GM19193 (cell line): ENCODE results near the gene MGST3.

ENCODE experiments used
- POLR2A ChIP-seq: IDR thresholded peaks from 4 replicates; pipeline ENCODE4 v1.6.1; 2011; ENCODE audit not compliant: insufficient read depth, insufficient read length; ENCODE audit errors: extremely low read depth

Gene MGST3

DNA sequence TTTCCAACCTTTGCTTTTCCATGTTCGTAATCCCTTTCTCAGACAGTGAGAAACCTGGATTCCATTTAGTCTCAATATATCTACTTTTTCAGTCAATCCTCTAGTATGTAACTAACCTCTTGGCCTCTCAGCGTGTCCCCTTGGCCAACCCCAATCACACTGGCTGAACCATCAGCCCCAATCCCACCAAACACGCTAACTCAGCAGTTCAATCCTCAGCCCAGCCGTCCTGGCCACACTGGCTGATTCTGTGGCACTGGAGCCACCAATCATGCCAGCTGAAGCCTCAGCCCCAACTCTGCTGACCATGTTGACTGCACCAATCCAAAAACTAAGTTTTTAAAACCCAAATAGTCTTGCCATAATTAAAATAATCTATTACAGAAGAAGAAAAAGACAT lies 6.6 kb upstream of the MGST3 start:
- TF ChIP-seq POLR2A: no peak

DNA sequence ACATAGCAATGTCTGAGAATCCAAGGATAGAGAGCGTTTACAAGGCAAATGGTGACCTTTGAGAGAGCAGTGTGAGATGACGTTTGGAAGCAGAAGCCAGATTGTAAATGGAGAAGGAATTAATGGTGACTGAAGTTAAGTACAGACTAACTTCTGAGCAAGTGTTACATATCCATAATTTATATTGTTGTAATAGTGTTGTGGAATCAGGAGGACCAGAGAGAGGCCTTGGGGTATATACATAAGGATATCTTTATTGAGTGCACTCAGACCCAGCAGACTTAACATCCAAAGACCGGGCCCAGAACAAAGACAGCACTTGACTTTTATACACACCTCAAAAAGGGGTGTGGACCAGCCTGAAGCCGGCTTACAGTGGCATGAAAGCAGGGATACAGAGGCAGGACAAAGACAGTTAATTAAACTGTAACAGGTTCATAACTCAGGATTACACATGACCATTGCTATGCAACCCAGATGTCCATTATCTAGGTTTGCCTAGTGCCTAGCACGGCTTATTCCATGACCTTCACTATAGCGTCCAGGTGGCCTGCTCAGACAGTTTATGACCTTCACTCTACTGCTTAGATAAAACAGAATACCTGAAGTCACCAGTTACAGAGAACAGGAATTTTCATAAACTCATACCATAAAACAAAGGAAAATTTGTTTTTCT lies 2.7 kb upstream of the MGST3 start:
- TF ChIP-seq POLR2A: no peak

DNA sequence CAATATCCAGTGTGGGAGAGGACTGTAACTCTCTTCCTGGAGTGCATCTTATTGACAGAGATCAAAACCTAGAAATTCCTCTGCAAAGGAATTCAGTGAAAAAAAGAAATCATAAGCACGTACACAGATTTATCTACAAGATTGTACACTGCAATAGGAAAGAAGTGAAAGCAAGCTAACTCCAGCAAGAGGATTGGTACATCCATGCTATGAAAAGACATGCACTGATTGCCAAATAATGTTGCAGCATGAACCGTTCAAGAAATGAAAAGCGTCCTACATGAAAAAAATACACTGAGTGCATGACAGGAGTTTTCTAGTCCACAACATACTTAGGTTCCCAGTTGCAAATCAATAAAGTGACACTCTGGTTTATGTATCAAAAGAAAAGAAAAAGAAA lies 1.9 kb upstream of the MGST3 start:
- TF ChIP-seq POLR2A: no peak

DNA sequence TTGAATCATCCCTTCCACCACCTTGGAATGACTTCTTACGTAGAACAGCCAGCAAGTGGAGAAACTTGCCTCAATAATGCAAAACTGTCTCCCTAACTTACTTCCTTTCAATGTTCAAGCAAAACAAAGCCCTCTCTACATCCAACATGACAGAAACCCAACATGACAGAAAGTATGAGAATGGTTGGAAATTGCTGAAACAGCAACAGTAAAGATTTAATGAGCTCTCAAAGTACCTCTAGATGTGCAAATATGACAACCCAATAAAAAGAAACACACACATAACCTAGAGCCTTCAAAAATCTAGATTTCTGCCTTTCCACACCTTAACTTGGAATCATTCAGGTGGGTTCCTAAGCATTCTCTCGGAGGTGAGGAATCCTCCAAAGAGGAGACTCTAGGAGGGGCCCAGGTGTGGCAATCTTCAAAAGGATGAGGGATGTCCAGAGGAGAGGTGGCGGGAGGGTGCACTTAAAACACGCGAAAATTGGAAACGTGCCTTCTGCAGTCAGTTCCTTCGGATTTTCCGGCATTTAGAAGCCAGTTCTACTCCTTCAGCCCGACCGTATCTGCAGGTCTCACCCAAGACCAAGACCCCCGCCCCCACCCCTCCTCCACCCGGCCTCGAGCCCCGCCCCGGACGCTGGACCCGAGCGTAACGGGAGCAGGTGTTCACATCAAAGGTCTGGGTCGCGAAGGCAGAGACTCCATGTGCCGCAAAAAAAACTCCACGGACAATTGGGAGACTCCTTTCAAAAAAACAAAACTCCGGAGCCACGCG lies 996 bp upstream of the MGST3 start:
- no peak for TF ChIP-seq POLR2A

DNA sequence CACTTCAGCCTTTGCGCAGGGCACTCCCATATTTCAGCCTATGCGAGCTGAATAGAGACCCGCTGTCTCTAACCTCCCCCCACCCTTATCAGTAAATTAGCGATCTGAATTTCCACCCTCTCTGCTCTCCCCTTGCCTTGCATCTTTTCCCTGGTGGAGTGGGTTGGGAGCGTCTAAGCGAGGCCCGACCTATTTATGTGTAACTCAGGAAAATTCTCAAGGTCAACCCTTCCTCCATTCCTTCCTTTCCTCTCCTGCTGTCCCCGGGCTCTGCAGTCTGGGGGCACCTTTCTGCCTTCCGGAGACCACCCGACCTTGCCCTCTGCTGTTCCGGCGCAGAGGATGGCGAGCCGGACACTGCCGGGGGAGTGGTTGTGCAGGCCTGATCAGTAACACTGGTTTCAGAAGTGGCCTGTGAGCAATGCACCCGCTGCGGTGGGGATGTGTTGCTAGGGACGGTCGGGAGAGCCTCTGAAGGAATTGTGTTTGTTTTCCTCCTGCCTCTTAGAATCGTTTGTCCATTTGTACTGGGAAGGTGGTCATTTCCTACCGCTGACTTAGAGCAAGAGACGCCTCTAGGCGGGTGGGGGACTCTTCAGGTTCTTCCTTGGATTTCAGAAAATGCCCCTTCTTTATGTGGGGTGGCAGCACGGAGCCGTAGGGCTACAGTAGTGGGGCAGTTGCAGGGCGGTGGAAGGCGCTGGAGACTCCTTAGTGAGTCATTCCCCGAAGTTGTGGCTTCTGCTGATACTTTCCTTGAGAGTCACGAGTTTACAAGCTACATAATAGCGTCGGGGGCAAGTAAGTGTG lies 513 bp downstream of the MGST3 start:
- no peak for TF ChIP-seq POLR2A

DNA sequence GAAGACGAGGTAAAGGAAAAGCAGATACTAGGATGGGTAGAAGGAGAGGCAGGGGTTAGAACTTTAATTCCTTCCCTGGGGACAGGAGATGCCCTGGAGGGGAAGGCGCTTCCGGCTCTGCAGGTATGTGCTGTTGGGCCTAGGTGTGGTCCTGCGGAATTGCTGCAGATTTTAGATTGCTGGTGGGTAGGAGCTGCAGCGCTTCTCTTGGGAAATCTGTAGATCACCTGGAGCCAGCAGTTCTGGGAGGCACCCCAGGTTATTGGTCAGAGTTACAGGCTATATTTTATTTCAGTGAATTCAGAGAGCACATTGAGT lies 1.1 kb downstream of the MGST3 start:
- no peak for TF ChIP-seq POLR2A

DNA sequence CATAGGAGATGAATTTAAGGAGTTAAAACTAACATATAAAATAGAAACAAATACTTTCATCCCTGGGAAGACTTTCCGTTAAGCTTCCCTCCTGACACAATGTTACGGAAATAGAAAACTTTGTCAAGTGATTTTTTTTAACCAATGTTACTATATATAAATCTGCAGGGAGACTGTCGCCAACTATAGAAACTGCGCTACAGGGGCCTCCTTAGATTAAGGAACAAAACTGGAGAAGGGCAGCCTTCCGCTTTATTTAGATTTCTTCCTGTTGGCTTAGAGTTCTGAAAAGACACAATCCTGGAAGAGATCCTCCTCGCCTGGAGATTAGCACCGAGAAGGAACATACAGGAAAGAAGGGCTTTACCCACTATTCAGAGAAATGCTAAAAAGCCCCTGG lies 1.5 kb downstream of the MGST3 start:
- no peak for TF ChIP-seq POLR2A

DNA sequence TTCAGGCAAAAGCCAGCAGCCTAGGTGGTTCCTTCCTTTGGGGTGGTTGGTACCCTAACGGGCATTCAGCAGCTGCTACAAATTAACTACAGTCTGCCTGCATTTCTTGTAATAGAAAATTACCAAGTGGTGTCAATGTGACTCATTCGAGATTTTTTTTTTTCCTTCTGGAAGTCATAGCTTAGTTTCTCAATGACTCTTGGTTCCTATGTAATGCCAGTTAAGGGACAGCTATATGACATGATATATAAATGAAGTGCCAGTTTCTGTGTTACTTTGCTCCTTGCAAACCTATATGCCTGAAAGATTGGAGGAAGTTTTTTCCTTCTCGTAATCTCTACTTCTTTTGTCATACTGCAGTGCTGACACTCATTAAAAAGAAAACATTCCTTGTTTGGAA lies 2.6 kb downstream of the MGST3 start:
- TF ChIP-seq POLR2A: no peak

DNA sequence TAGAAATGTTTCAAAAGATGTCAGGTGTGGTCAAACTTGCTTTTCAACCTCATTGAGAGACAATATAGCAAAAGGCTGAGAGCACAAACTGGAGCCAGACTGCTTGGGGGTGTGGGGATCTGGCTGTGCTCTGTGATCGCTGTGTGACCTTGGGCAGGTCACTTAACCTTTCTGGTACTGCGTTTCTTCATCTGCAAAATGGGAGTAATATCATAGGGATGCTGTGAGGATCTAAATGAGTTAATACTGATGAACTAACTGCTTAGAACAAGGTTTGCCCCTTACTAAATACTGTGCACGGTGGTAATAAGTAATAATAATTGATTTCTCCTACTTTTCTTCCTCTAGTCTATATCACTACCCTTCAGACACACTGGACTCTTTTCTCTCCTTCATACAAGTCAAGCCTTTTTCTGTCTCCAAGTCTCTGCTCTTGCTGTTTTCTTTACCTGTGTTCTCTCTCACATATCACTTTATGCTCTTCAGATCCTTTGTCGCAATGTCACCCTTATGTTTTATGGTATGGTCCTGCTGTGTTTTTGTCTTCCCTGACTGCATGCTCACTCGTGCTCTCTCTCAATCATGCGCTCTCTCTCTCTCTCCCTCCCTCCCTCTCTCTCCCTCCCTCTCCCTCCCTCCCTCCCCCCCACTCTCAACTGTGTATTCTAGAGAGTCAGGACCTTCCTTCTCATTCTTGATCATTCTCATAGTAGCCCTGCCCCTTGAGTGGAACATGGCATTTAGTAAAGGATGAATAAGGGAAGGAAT lies 3.3 kb downstream of the MGST3 start:
- TF ChIP-seq POLR2A: no peak

DNA sequence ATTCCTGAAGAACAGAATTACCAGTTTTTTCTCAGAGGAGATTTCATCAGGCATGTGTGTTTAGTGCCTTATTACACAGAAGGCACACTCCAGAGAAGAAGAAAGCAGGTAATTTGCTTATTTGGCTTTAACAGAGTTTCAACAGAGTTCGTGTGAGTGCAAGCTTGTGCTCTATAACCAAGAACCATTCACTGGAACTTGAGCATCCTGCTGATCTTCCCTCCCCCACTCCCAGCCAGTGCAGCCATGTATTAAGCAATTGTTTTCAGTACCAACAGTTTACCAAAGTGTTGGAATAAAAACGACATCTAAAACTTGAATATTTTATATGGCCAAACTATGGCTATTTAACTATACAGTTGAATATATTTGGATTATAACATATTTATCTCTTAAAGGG lies 4.3 kb downstream of the MGST3 start:
- TF ChIP-seq POLR2A: no peak

DNA sequence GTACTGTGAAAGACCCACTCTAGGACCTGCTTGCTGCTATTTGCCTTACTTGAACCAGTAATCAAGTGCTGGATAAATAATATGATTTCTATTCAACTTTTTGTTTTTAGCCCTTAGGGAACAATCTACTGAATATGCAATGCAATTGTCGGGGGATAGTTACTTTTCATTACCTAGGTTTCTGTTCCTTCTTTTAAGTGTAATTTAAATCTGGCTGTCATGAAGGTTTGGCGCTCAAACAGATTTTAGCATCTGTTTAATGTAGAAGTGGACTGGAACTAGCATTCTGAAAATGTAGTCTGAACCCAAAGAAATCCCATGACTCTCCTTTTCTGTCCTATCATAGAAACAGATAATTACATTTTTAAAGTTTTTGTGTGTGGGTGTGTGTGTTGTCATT lies 4.8 kb downstream of the MGST3 start:
- no peak for TF ChIP-seq POLR2A

DNA sequence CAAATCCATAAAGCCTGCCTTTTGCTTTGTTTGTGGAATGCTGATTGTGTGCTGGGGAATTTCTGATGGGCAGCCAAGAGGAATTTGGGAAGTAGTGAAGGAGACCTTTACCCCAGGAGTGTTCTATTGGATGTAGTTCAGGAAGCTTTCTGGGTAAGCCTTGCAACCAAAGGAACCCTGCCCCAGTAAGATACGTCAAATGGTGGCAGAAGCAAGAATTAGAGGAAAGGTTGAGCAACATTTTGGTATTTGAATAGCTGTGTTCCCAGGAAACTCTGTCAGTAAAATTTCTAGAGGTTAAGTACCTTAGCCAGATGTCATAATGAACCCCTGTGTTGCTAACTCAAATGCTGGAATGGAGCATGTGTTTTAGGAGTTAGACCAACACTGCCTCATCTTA lies 6.4 kb downstream of the MGST3 start:
- TF ChIP-seq POLR2A: no peak

DNA sequence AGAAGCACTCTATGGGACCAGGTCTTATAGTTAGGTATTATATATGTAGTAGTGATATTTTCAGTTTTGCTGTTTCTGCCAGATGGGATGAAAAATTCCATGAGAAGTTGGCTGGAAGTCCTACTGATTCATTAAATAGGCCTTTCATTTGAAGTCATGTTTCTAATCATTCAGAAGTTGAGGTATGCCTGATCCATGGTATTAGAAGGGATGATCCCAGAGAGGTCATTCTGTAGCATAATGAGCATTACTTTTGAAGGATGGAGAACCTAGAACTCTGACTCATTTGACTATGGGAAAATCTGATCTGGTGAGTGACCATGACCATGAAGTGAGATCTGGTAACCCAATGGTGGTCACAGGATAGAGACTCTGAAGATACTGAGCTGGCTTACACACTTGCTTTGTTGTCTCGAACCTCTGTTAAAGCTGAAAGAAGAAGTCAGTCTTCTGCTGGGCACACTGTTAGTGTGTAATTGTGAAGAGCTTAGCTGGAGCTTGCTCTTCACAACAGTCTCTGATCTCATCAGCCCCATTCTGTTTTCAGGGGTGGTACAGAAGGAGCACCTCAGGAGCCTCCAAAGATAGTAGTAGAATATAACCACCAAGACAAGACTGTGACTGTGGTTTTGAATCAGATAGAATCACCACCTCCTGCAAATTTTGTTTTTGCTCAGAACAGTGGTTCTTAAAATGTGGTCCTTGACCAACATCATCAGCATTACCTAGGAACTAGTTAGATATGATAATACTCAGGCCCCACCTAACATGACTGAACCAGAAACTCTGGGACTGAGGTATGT lies 9.0 kb downstream of the MGST3 start:
- TF ChIP-seq POLR2A: no peak
